GM12873 (cell line): ENCODE data around the gene RIC8A.

Experiments used
- TF ChIP-seq, protein P1 (sequence below): IDR thresholded peaks from 2 replicates; pipeline ENCODE4 v1.5.1; 2012; ENCODE audit warnings: low read depth, mild to moderate bottlenecking, moderate library complexity, low read length, control low read depth; ENCODE audit not compliant: insufficient read depth; ENCODE audit errors: missing control alignments

The RIC8A gene

DNA sequence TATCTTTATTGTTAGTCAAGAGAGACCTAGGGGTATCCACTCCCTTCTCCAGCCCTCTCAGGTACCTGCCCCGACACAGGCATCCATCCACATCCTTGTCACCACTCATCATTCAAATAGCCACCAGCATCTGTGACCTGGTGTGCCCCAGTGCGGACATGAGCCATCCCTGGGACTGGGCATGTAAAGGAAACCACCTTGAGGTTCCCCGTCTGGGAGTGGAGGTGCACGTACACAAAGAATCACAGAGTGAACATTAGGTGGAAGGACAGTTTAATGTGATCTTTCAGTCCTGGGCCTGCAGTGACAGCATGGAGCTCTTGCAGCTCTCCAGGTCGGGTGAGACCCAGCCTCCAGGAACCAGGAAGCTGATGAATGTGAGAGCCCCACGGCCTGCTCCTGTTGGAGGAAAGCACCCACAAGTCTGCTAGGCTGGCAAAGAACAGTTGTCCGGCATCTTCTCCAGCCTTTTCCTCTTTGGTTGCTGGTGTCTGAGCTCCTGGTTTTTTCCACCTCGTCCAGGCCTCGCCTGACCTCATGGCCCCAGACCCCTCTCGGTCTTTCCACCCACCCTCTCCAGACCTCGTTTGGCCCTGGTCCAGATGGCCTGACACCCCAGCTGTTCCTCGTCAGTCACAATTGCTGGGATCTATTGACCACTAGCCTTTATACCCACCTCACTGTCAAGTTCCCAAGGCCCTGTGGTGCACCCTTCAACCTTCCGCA lies 45.8 kb downstream of the RIC8A start:
- TF ChIP-seq, protein P1, sequence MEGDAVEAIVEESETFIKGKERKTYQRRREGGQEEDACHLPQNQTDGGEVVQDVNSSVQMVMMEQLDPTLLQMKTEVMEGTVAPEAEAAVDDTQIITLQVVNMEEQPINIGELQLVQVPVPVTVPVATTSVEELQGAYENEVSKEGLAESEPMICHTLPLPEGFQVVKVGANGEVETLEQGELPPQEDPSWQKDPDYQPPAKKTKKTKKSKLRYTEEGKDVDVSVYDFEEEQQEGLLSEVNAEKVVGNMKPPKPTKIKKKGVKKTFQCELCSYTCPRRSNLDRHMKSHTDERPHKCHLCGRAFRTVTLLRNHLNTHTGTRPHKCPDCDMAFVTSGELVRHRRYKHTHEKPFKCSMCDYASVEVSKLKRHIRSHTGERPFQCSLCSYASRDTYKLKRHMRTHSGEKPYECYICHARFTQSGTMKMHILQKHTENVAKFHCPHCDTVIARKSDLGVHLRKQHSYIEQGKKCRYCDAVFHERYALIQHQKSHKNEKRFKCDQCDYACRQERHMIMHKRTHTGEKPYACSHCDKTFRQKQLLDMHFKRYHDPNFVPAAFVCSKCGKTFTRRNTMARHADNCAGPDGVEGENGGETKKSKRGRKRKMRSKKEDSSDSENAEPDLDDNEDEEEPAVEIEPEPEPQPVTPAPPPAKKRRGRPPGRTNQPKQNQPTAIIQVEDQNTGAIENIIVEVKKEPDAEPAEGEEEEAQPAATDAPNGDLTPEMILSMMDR: no peak

DNA sequence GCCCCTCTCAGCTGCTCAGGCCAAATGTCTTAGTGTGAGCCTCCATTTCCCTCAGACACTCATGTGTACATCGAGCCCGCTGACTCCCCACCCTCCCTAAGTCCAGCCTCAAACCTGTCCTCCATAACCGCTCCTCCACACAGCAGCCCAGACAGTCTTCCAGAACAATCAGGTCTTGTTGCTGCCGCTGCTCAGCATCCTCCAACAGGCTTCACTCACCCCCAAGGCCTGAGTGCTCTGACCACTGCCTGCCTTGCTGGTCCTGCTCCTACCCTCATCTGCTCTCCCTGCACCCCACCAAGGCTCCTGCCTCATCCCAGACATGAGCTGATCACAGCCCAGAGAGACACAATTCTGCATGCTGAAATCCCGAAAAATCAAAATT lies 46.4 kb downstream of the RIC8A start:
- TF ChIP-seq, protein P1: no peak

DNA sequence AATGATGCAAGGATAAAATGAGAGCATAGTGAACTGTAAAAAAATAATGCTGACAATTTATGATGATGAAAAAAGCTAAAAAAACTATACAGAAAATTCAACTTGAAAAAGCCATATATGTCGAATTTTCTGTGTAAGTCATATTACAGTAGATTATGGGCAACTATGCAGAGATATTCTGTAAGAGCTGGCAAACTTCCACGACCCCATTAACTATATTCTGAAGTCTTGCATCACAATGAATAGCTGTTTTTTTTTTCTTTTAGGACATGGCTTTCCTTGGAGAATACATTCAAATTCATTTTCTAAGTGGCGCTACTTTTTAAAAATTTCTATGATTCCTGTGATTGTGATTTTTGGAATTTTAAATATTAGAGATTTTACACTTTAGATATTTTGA lies 47.7 kb downstream of the RIC8A start:
- TF ChIP-seq, protein P1: no peak

DNA sequence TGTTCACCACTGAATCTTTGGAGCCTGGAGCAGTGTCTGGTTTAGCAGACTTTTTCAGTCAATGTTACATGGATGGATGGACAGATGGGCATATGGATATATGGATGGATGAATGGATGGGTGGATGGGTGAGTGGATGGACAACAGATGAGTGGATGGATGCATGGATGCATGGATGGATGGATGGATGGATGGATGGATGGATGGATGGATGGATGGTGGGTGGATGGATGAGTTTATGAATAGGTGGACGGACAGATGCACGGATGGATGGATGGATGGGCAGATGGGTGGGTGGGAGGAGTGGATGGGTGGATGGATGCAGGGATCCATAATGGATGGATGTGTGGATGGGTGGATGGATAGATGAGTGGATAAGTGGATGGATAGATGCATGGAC lies 48.3 kb downstream of the RIC8A start:
- TF ChIP-seq, protein P1: no peak

DNA sequence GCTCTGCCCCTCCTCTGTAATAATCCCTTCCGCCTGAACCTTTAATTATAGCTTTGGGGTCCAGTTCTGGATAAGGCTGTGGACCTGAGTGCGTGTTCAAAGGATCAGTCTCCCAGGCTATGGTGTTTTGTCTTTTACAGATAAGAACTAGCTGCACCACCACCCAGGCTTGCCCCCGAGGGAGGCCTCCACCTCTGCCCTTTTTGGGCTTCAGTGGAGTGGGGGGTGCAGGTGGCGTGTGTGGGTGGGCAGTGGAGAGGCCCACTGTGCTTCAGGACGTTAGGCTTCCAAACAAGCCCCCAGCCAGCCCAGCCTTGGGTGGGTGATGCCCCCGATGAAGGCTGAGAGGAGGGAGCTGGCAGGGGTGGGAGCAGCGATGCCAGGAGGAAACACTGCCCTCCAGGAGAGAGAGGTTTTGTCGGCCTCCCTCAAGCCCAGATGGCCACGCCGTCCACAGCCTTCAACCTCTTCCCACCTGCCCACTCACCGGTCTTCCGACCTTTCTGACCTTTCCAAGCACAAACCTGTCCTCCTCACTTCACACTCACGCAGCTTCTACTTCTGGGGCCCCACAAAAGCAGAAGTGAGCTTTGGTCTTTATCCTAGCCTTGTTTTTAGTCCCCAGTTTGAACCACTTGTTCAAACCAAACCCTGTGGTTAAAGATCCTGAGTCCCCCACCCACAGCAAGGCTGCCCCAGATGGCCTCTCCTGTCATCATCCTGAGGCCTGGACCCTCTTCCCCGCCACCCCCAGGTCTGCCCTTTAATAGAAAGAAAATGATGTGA lies 49.6 kb downstream of the RIC8A start:
- TF ChIP-seq, protein P1: no peak

DNA sequence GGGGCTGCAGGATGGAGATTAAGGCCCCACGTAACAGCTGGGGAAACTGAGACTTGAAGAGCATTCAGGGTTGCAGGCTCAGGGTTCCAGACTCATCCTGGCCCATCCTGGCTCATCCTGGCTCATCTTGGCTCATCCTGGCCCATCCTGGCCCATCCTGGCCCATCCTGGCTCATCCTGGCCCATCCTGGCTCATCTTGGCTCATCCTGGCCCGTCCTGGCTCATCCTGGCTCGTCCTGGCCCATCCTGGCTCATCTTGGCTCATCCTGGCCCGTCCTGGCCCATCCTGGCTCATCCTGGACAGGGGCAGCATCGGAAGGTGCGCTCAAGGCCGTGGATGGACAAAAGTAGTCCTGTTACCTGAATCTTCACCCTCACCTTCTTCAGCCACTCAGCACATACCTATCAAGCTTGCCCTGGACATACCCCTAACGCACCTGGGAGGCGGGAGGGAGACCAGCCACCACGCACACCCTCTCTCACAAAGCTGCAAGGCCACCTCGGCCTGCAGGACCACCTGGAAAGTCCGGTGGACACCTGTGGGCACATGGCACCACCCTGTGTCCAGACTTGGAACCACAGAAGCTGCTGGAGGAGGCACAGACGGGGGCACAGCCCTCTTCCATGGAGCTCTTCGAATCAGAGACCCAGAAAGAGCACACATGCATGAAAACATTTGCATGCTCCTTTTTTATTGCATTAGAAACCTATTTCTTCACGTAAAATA lies 50.4 kb downstream of the RIC8A start:
- TF ChIP-seq, protein P1: peak; percentile 47

DNA sequence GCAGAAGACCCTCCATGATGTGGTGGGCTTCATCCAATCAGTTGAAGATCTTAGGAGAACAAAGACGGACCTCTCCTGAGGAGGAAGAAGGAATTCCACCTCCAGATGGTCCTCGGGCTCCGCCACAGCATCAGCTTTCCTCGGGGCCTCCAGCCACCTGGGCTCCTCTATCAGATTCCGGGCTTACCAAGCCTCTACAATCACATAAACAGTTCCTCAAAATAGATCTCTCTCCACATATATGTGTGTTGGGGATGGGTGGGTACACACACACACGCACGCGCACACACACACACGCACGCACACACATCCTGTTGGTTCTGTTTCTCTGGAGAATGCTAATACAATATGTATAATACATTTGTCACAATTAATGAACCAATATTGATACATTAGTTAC lies 51.9 kb downstream of the RIC8A start:
- TF ChIP-seq, protein P1: no peak
